NCI-H82 treated with DMSO at 0.1 percent for 48 hours (cell line): Measurements from ENCODE around the gene ALDH1A1.
"Not testable (repeated sequence)": the region's sequence is repeated elsewhere in the genome, so short reads cannot be mapped to it uniquely, and the experiment has no call there.

ENCODE experiments used
- DNase-seq: peaks from one replicate; lab custom pipeline; 2025; ENCODE audit not compliant: unreplicated experiment; lab: John Stamatoyannopoulos, UW

ALDH1A1 gene

GRCh38 chr9:72945391-72945790, 7.5 kb downstream of the ALDH1A1 start:
- DNase-seq = no peak

- no peak for DNase-seq
These were observed 8.9 kb downstream of the ALDH1A1 start for GRCh38 chr9:72943844-72944462.

GRCh38 chr9:72942451-72942850, 10.4 kb downstream of the ALDH1A1 start:
- DNase-seq = no peak

GRCh38 chr9:72939581-72939980, 13.3 kb downstream of the ALDH1A1 start:
- not testable (repeated sequence) for DNase-seq

- DNase-seq = no peak
These were observed 15.3 kb downstream of the ALDH1A1 start for GRCh38 chr9:72937545-72937944.

- DNase-seq = no peak
These were observed 16.2 kb downstream of the ALDH1A1 start for GRCh38 chr9:72936679-72937078.

- DNase-seq = no peak
These were observed 16.6 kb downstream of the ALDH1A1 start for GRCh38 chr9:72936266-72936665.

- no peak for DNase-seq
These were observed 17.3 kb downstream of the ALDH1A1 start for GRCh38 chr9:72935595-72935994.

GRCh38 chr9:72933730-72934665, 18.9 kb downstream of the ALDH1A1 start:
- no peak for DNase-seq

GRCh38 chr9:72932619-72933018, 20.2 kb downstream of the ALDH1A1 start:
- DNase-seq = no peak

GRCh38 chr9:72931897-72932296, 21.0 kb downstream of the ALDH1A1 start:
- DNase-seq = no peak

GRCh38 chr9:72931437-72931836, 21.4 kb downstream of the ALDH1A1 start:
- no peak for DNase-seq

GRCh38 chr9:72930828-72931227, 22.0 kb downstream of the ALDH1A1 start:
- no peak for DNase-seq

- DNase-seq = no peak
These were observed 23.3 kb downstream of the ALDH1A1 start for GRCh38 chr9:72929542-72929941.

GRCh38 chr9:72928042-72928507, 24.8 kb downstream of the ALDH1A1 start:
- DNase-seq = no peak

GRCh38 chr9:72926506-72926905, 26.3 kb downstream of the ALDH1A1 start:
- no peak for DNase-seq

GRCh38 chr9:72925891-72926290, 27.0 kb downstream of the ALDH1A1 start:
- no peak for DNase-seq

- no peak for DNase-seq
These were observed 27.6 kb downstream of the ALDH1A1 start for GRCh38 chr9:72925126-72925789.

- no peak for DNase-seq
These were observed 28.6 kb downstream of the ALDH1A1 start for GRCh38 chr9:72924154-72924790.

- DNase-seq = no peak
These were observed 29.8 kb downstream of the ALDH1A1 start for GRCh38 chr9:72923077-72923476.
